Measurements from ENCODE around the gene GPR75. TPM values are rescaled to one million over a fixed set of nuclear protein-coding genes. Genes with fewer than 3 reads are reported as not detected.

The GPR75 gene
- total RNA-seq, result 1 to 10 TPM; 1.6 to 2.0 TPM
- polyA plus RNA-seq (2013, experiment 1 of 2), result 1.5 TPM
- 2.7 TPM for polyA plus RNA-seq (2013, experiment 2 of 2)
- 0.56 to 9.5 (median 2.1) reads per million in 172 experiments for total RNA-seq

- DNase-seq (peak in 1 of 14 experiments; percentile 14), ATAC-seq (ENCODE audit: poor library complexity) (no peak)
- H3K36me3 Mint-ChIP-seq (ENCODE audit: low read depth), result peaks cover 35% of the 10 kb centered on the region
- TF ChIP-seq, protein P1, sequence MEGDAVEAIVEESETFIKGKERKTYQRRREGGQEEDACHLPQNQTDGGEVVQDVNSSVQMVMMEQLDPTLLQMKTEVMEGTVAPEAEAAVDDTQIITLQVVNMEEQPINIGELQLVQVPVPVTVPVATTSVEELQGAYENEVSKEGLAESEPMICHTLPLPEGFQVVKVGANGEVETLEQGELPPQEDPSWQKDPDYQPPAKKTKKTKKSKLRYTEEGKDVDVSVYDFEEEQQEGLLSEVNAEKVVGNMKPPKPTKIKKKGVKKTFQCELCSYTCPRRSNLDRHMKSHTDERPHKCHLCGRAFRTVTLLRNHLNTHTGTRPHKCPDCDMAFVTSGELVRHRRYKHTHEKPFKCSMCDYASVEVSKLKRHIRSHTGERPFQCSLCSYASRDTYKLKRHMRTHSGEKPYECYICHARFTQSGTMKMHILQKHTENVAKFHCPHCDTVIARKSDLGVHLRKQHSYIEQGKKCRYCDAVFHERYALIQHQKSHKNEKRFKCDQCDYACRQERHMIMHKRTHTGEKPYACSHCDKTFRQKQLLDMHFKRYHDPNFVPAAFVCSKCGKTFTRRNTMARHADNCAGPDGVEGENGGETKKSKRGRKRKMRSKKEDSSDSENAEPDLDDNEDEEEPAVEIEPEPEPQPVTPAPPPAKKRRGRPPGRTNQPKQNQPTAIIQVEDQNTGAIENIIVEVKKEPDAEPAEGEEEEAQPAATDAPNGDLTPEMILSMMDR (IDR thresholded peaks at IDR 0.05), result no peak
- peaks cover 17% of the 10 kb centered on the region for H3K4me1 Mint-ChIP-seq (ENCODE audit: low read depth)
- Histone ChIP-seq H3K4me1 (ENCODE audit: insufficient read depth, low read length) (no peaks in the 10 kb centered on the region), H3K27ac (ENCODE audit: low read depth in 1 of 2, low read length in 2 of 2) (no peak within 1 kb of the TSS), H3K36me3 (ENCODE audit: insufficient read depth, low read length) (peaks cover 12% of the 10 kb centered on the region), H3K4me3 (ENCODE audit: low read length) (no peak within 1 kb of the TSS), H3K27me3 (ENCODE audit: control insufficient read depth in 1 of 2, insufficient read depth in 2 of 2, low read length in 2 of 2) (no peaks in the 10 kb centered on the region), H3K9me3 (ENCODE audit: control insufficient read depth in 1 of 2, insufficient read depth in 1 of 2, low read length in 2 of 2) (no peaks in the 10 kb centered on the region)
- ChIA-PET POLR2A (no interaction called here), CTCF (interaction anchor here (1.0 kb wide), 1 partner anchor 11 kb away, joined by 4 read pairs; no protein-coding TSS in a partner anchor)
- no peak within 1 kb of the TSS for H3K4me3 Mint-ChIP-seq
- H3K27me3 Mint-ChIP-seq, result no peaks in the 10 kb centered on the region
- peak within 1 kb of the TSS; percentile 65 for H3K27ac Mint-ChIP-seq
- no peaks in the 10 kb centered on the region for H3K9me3 Mint-ChIP-seq
- intact Hi-C loops (cut with DNase I, micrococcal nuclease), result no loop called here
These were observed at the start of gene GPR75 for GRCh38 chr2:53859206-53860181. GPR75 (minus strand) TSS chr2:53859967; CDS start chr2:53854756, 5,211 bp downstream.

GRCh38 chr2:53907582-53907981 lies 47.8 kb upstream of the GPR75 start:
- H3K27me3 Mint-ChIP-seq, result no peaks in the 10 kb centered on the region
- ATAC-seq (ENCODE audit: poor library complexity) (no peak), DNase-seq (no peak)
- H3K9me3 Mint-ChIP-seq, result no peaks in the 10 kb centered on the region
- H3K36me3 Mint-ChIP-seq (ENCODE audit: low read depth), result peaks cover 69% of the 10 kb centered on the region
- Histone ChIP-seq H3K27me3 (ENCODE audit: control insufficient read depth in 1 of 2, insufficient read depth in 2 of 2, low read length in 2 of 2) (no peaks in the 10 kb centered on the region), H3K27ac (ENCODE audit: low read depth in 1 of 2, low read length in 2 of 2) (no peak overlapping the region), H3K36me3 (ENCODE audit: insufficient read depth, low read length) (peaks cover 72% of the 10 kb centered on the region), H3K9me3 (ENCODE audit: control insufficient read depth in 1 of 2, insufficient read depth in 1 of 2, low read length in 2 of 2) (no peaks in the 10 kb centered on the region), H3K4me1 (ENCODE audit: insufficient read depth, low read length) (no peaks in the 10 kb centered on the region), H3K4me3 (ENCODE audit: low read length) (no peak overlapping the region)
- H3K4me1 Mint-ChIP-seq (ENCODE audit: low read depth), result no peaks in the 10 kb centered on the region
- intact Hi-C loops (cut with DNase I, micrococcal nuclease), result loop anchor here in 1 of 2 experiments (10.0 kb wide), 1 partner anchor 807 kb away; no protein-coding TSS in a partner anchor
- ChIA-PET CTCF (no interaction called here), POLR2A (no interaction called here)
- TF ChIP-seq, protein P1 (IDR thresholded peaks at IDR 0.05), result no peak
- H3K4me3 Mint-ChIP-seq, result no peak overlapping the region
- H3K27ac Mint-ChIP-seq, result no peak overlapping the region

DNA sequence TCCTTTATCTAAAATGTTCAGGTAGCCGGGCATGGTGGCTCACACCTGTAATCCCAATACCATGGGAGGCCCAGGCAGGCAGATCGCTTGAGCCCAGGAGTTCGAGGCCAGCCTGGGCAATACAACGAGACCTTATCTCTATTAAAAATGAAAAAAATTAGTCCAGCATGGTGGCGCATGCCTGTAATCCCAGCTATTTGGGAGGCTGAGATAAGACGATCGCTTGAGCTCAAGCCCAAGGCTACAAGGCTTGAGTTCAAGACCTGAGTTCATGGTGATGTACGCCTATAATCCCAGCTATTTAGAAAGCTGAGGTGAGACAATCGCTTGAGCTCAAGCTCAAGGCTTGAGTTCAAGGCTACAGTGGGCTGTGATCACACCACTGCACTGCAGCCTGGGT lies 45.6 kb upstream of the GPR75 start:
- TF ChIP-seq, protein P1 (IDR thresholded peaks at IDR 0.05), result no peak
- no peak overlapping the region for H3K27ac Mint-ChIP-seq
- Histone ChIP-seq H3K27ac (ENCODE audit: low read depth in 1 of 2, low read length in 2 of 2) (no peak overlapping the region), H3K4me1 (ENCODE audit: insufficient read depth, low read length) (no peaks in the 10 kb centered on the region), H3K36me3 (ENCODE audit: insufficient read depth, low read length) (peaks cover 88% of the 10 kb centered on the region), H3K4me3 (ENCODE audit: low read length) (no peak overlapping the region), H3K27me3 (ENCODE audit: control insufficient read depth in 1 of 2, insufficient read depth in 2 of 2, low read length in 2 of 2) (no peaks in the 10 kb centered on the region), H3K9me3 (ENCODE audit: control insufficient read depth in 1 of 2, insufficient read depth in 1 of 2, low read length in 2 of 2) (no peaks in the 10 kb centered on the region)
- intact Hi-C loops (cut with DNase I, micrococcal nuclease), result loop anchor here in 1 of 2 experiments (10.0 kb wide), 1 partner anchor 809 kb away; no protein-coding TSS in a partner anchor
- no peaks in the 10 kb centered on the region for H3K9me3 Mint-ChIP-seq
- H3K36me3 Mint-ChIP-seq (ENCODE audit: low read depth), result peaks cover 81% of the 10 kb centered on the region
- CTCF ChIA-PET, result no interaction called here
- no peak for DNase-seq
- POLR2A ChIA-PET, result interaction anchor here (0.9 kb wide), 1 partner anchor 8 kb away, joined by 4 read pairs; no protein-coding TSS in a partner anchor
- no peak for ATAC-seq (ENCODE audit: poor library complexity)
- H3K4me1 Mint-ChIP-seq (ENCODE audit: low read depth), result no peaks in the 10 kb centered on the region
- no peaks in the 10 kb centered on the region for H3K27me3 Mint-ChIP-seq
- H3K4me3 Mint-ChIP-seq, result no peak overlapping the region
